CD8-positive, alpha-beta memory T cell (primary cell): Measurements from ENCODE around the gene LRRC4C. TPM values are rescaled to one million over a fixed set of nuclear protein-coding genes. Genes with fewer than 3 reads are reported as not detected.

Experiments used
- CTCF ChIA-PET: fragments of 350-600 bp; sonication (Branson Sonifier 250); formaldehyde crosslinking; loops from one replicate; lab custom pipeline; 2021; ENCODE audit warnings: antibody characterized with exemption; lab: Charles Lee
- POLR2A ChIA-PET: fragments of 350-600 bp; sonication (Branson Sonifier 250); formaldehyde crosslinking; loops from one replicate; lab custom pipeline; 2021; ENCODE audit warnings: antibody characterized with exemption; lab: Charles Lee
- DNase-seq, 5 donors: peaks; one replicate each; pipeline versions ENCODE4 v3.0.0 to v3.0.0-alpha.2; 2020 to 2022; ENCODE audit warnings: mixed read lengths in 1 of 5
- H3K27ac ChIP-seq: one replicate; pipeline ENCODE4 v1.7.0; 2013; ENCODE audit warnings: low read depth, mild to moderate bottlenecking, low read length, moderate library complexity
- H3K27me3 ChIP-seq: 2 replicates; pipeline ENCODE4 v1.7.0; 2013; ENCODE audit warnings: low read length, mild to moderate bottlenecking; ENCODE audit not compliant: insufficient read depth, poor library complexity, severe bottlenecking
- H3K36me3 ChIP-seq: 2 replicates; pipeline ENCODE4 v1.7.0; 2013; ENCODE audit warnings: mild to moderate bottlenecking, low read length, moderate library complexity; ENCODE audit not compliant: insufficient read depth
- H3K4me1 ChIP-seq: 2 replicates; pipeline ENCODE4 v1.7.0; 2013; ENCODE audit warnings: mild to moderate bottlenecking, low read length, moderate library complexity; ENCODE audit not compliant: insufficient read depth
- H3K4me3 ChIP-seq: 2 replicates; pipeline ENCODE4 v1.7.0; 2013; ENCODE audit warnings: mild to moderate bottlenecking, low read length
- H3K9me3 ChIP-seq: 2 replicates; pipeline ENCODE4 v1.7.0; 2013; ENCODE audit warnings: mild to moderate bottlenecking, low read length
- H3K27ac Mint-ChIP-seq, 8 donors: one replicate each; pipeline ENCODE4 v1.8.0; 2020 to 2021; ENCODE audit warnings: mixed read lengths in 8 of 8, mild to moderate bottlenecking in 6 of 8, inconsistent platforms in 3 of 8, moderate library complexity in 3 of 8
- H3K27me3 Mint-ChIP-seq, 2 donors: one replicate each; pipeline ENCODE4 v1.8.0; 2020 to 2021; ENCODE audit warnings: mixed read lengths in 2 of 2, mild to moderate bottlenecking in 1 of 2, moderate library complexity in 1 of 2
- H3K36me3 Mint-ChIP-seq, 3 donors: one replicate each; pipeline ENCODE4 v1.8.0; 2020 to 2021; ENCODE audit warnings: mixed read lengths in 3 of 3, inconsistent platforms in 1 of 3, mild to moderate bottlenecking in 1 of 3
- H3K4me1 Mint-ChIP-seq, 3 donors: one replicate each; pipeline ENCODE4 v1.8.0; 2020 to 2021; ENCODE audit warnings: mixed read lengths in 3 of 3, inconsistent platforms in 1 of 3, mild to moderate bottlenecking in 1 of 3
- H3K4me3 Mint-ChIP-seq, 7 donors: one replicate each; pipeline ENCODE4 v1.8.0; 2020 to 2021; ENCODE audit warnings: mixed read lengths in 7 of 7, mild to moderate bottlenecking in 6 of 7, moderate library complexity in 4 of 7, inconsistent platforms in 2 of 7
- H3K9me3 Mint-ChIP-seq, 5 donors: one replicate each; pipeline ENCODE4 v1.8.0; 2020 to 2022; ENCODE audit warnings: mixed read lengths in 5 of 5, mild to moderate bottlenecking in 3 of 5, moderate library complexity in 2 of 5, inconsistent platforms in 1 of 5
- polyA plus RNA-seq: library from polyadenylated mRNA; unstranded; fragments of 300-500 nt; fragmentation: Illumina TruSeq; gene quantifications from one replicate; pipeline ENCODE4 v1.2.3, GENCODE V29; 2021
- total RNA-seq, 2 experiments: library from RNA; stranded (reverse); gene quantifications; one replicate each; pipeline ENCODE4 v1.2.3, GENCODE V29; 2021

The LRRC4C gene
- total and polyA plus RNA-seq, 3 experiments from 2014 or later = not detected

GRCh38 chr11:40467771-40468170 lies 991.7 kb downstream of the LRRC4C start:
- H3K4me3 ChIP-seq = no peak overlapping the region
- no peaks in the 10 kb centered on the region for H3K9me3 ChIP-seq
- H3K27me3 ChIP-seq = no peaks in the 10 kb centered on the region
- Mint-ChIP-seq H3K4me1 (no peaks in the 10 kb centered on the region), H3K4me3 (no peak overlapping the region), H3K27ac (no peak overlapping the region), H3K27me3 (no peaks in the 10 kb centered on the region), H3K9me3 (peaks cover 9 to 39% (median 18%) of the 10 kb centered on the region in 5 donors), H3K36me3 (no peaks in the 10 kb centered on the region)
- H3K4me1 ChIP-seq = no peaks in the 10 kb centered on the region
- DNase-seq = no peak
- ChIA-PET CTCF (no interaction called here), POLR2A (no interaction called here)
- H3K36me3 ChIP-seq = no peaks in the 10 kb centered on the region
- H3K27ac ChIP-seq = no peak overlapping the region

GRCh38 chr11:40445391-40445790 lies 1014.1 kb downstream of the LRRC4C start:
- no peak for DNase-seq
- Mint-ChIP-seq H3K27me3 (no peaks in the 10 kb centered on the region), H3K4me3 (no peak overlapping the region), H3K27ac (no peak overlapping the region), H3K9me3 (peaks cover 3 to 40% (median 24%) of the 10 kb centered on the region in 5 donors), H3K36me3 (peaks cover 0 to 3% (median 0%) of the 10 kb centered on the region in 3 donors), H3K4me1 (no peaks in the 10 kb centered on the region)
- ChIA-PET POLR2A (no interaction called here), CTCF (no interaction called here)
- Histone ChIP-seq H3K27me3 (no peaks in the 10 kb centered on the region), H3K4me1 (no peaks in the 10 kb centered on the region), H3K9me3 (no peaks in the 10 kb centered on the region), H3K36me3 (no peaks in the 10 kb centered on the region), H3K27ac (no peak overlapping the region), H3K4me3 (no peak overlapping the region)

DNA sequence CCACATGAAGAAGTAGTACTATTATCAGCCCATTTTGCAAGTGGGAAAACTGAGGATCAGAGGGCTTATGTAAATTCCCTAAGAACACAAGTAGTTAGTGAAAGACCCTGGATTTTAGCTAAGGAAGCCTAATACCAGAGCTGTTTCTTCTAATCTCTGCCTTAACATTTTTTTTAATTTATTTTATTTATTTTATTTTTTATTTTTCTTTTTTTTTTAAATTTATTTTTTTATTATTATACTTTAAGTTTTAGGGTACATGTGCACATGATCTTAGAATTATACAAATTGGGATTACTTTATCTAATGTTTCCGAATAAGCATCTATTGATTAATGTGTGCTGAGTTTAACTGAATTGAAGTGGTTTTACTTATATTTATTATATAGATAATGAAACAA lies 1015.3 kb downstream of the LRRC4C start:
- H3K27ac ChIP-seq = no peak overlapping the region
- Mint-ChIP-seq H3K9me3 (peaks cover 3 to 33% (median 24%) of the 10 kb centered on the region in 5 donors), H3K4me1 (no peaks in the 10 kb centered on the region), H3K27ac (no peak overlapping the region), H3K36me3 (peaks cover 0 to 3% (median 0%) of the 10 kb centered on the region in 3 donors), H3K4me3 (no peak overlapping the region), H3K27me3 (no peaks in the 10 kb centered on the region)
- no peaks in the 10 kb centered on the region for H3K36me3 ChIP-seq
- no peak for DNase-seq
- H3K27me3 ChIP-seq = no peaks in the 10 kb centered on the region
- POLR2A ChIA-PET = no interaction called here
- H3K4me1 ChIP-seq = no peaks in the 10 kb centered on the region
- H3K4me3 ChIP-seq = no peak overlapping the region
- CTCF ChIA-PET = no interaction called here
- no peaks in the 10 kb centered on the region for H3K9me3 ChIP-seq

- no peaks in the 10 kb centered on the region for H3K4me1 Mint-ChIP-seq
- H3K9me3 Mint-ChIP-seq = peaks cover 0 to 29% (median 15%) of the 10 kb centered on the region in 5 donors
- CTCF ChIA-PET = no interaction called here
- Histone ChIP-seq H3K4me3 (no peak overlapping the region), H3K9me3 (no peaks in the 10 kb centered on the region), H3K27me3 (no peaks in the 10 kb centered on the region), H3K27ac (no peak overlapping the region), H3K36me3 (no peaks in the 10 kb centered on the region), H3K4me1 (no peaks in the 10 kb centered on the region)
- no peaks in the 10 kb centered on the region for H3K27me3 Mint-ChIP-seq
- no peak overlapping the region for H3K27ac Mint-ChIP-seq
- DNase-seq = no peak
- no peaks in the 10 kb centered on the region for H3K36me3 Mint-ChIP-seq
- H3K4me3 Mint-ChIP-seq = no peak overlapping the region
- POLR2A ChIA-PET = no interaction called here
These were observed 1024.1 kb downstream of the LRRC4C start for GRCh38 chr11:40435344-40435743.

DNA sequence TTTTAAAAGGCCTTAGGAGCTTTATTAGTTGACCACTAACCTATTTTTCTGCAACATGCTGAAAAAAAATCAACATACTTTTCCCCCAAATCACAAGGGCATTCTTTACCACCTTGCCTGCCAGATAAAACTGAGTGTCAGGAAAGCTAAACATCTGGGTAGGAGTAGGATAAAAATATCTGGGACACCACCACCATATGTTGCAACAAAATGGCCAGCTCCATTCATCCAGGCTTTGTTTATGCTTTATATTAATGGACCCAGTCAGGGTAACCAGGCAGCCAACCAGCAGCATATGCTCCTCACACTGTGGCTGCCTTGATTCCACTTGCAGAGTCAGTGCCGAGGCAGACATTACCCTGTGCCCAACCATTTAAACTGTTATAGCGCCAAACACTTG lies 1024.5 kb downstream of the LRRC4C start:
- POLR2A ChIA-PET = no interaction called here

DNA sequence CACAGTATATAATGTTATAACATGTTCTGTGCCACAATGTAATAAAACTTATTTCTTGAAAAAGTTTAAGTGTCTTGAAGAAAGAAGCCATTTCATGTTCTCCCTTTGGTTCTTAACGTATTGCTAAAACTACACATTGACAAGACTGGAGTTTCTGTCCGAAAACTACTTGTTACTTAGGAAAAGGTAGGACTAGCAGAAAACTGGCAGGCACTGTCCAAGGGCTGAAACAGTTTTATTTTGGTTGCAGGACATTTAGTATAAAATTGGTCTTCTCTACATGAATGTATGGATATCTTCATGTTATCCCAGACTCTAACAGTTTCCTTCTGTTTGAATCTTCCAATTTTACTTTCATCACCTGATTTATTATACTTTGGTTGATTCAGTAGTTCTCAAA lies 1027.1 kb downstream of the LRRC4C start:
- ChIA-PET POLR2A (no interaction called here), CTCF (no interaction called here)
- DNase-seq = no peak
- Mint-ChIP-seq H3K4me1 (no peaks in the 10 kb centered on the region), H3K9me3 (peaks cover 6 to 25% (median 8%) of the 10 kb centered on the region in 5 donors), H3K27ac (no peak overlapping the region), H3K36me3 (no peaks in the 10 kb centered on the region), H3K4me3 (no peak overlapping the region), H3K27me3 (no peaks in the 10 kb centered on the region)
- Histone ChIP-seq H3K4me3 (no peak overlapping the region), H3K4me1 (no peaks in the 10 kb centered on the region), H3K9me3 (no peaks in the 10 kb centered on the region), H3K27ac (no peak overlapping the region), H3K36me3 (no peaks in the 10 kb centered on the region), H3K27me3 (no peaks in the 10 kb centered on the region)

More for the DNA sequence above, 1024.5 kb downstream of the LRRC4C start:
- Mint-ChIP-seq H3K4me3 (no peak overlapping the region), H3K36me3 (no peaks in the 10 kb centered on the region), H3K27me3 (no peaks in the 10 kb centered on the region), H3K9me3 (peaks cover 4 to 29% (median 15%) of the 10 kb centered on the region in 5 donors), H3K4me1 (no peaks in the 10 kb centered on the region), H3K27ac (no peak overlapping the region)
- Histone ChIP-seq H3K9me3 (no peaks in the 10 kb centered on the region), H3K27me3 (no peaks in the 10 kb centered on the region), H3K36me3 (no peaks in the 10 kb centered on the region), H3K4me3 (no peak overlapping the region), H3K27ac (no peak overlapping the region), H3K4me1 (no peaks in the 10 kb centered on the region)
- CTCF ChIA-PET = no interaction called here
- DNase-seq = no peak

DNA sequence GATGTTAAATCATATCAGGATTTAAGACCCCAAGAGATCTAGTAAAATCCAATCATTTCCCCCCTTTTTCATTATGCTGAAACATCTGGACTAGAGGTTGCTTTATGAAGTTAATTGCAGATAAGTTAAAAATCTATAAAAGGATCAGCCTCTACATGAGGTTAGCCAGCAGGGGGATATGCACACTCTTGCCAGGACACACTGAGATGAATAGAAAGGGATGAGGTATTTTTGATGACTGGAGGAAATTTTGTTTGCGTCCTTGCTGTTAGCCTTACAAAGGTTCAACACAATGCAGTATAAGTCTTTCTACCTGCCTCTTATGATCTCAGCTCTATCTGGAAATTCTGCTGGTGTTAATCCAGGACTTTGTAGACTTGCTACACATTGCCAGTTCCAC lies 1034.3 kb downstream of the LRRC4C start:
- no peaks in the 10 kb centered on the region for H3K27me3 Mint-ChIP-seq
- no peaks in the 10 kb centered on the region for H3K36me3 Mint-ChIP-seq
- Histone ChIP-seq H3K27me3 (no peaks in the 10 kb centered on the region), H3K4me3 (no peak overlapping the region), H3K9me3 (no peaks in the 10 kb centered on the region), H3K27ac (no peak overlapping the region), H3K36me3 (no peaks in the 10 kb centered on the region), H3K4me1 (no peaks in the 10 kb centered on the region)
- no peak overlapping the region for H3K4me3 Mint-ChIP-seq
- H3K27ac Mint-ChIP-seq = no peak overlapping the region
- ChIA-PET CTCF (no interaction called here), POLR2A (no interaction called here)
- H3K4me1 Mint-ChIP-seq = no peaks in the 10 kb centered on the region
- H3K9me3 Mint-ChIP-seq = peaks cover 9 to 32% (median 20%) of the 10 kb centered on the region in 5 donors
- DNase-seq = no peak

DNA sequence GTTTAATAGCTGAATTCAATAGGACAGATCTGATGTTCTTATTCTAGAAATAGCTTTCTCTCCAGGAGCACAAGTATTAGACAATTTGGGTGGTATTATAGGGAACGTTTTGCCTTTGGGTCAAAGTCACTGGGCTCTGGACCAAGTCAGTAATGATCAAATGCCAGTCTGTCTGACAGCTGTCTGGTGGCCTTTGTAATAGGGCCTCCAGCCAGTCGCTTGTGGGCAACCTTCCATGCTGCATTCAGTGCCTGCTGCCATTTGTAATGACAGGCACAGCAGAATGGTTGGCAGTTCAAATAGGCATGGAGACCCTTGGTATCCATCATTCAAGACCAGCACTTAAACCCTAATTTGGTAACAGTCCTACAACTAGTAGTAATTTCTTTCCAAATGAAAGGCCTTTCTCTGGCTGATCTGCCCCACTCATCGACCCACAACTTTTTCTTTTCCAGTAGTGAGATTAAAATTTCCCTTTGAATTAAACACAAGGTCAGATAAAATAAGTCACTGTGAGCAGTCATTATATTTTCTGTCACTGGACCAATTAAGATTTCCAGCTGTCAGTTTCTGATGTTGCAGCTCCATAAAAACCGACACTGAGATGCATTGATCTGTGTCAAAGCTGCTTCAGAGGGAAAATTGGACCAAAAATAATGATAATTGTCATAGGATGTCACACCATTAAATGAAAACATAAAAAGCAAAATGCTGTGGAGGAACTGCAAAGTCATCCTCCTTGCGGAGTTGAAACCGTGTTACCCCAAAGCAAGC lies 1038.1 kb downstream of the LRRC4C start:
- no peaks in the 10 kb centered on the region for H3K4me1 ChIP-seq
- no peaks in the 10 kb centered on the region for H3K4me1 Mint-ChIP-seq
- H3K36me3 ChIP-seq = no peaks in the 10 kb centered on the region
- no peaks in the 10 kb centered on the region for H3K27me3 Mint-ChIP-seq
- H3K4me3 ChIP-seq = no peak overlapping the region
- POLR2A ChIA-PET = no interaction called here
- CTCF ChIA-PET = no interaction called here
- no peaks in the 10 kb centered on the region for H3K9me3 ChIP-seq
- no peak for DNase-seq
- peaks cover 12 to 33% (median 24%) of the 10 kb centered on the region in 5 donors for H3K9me3 Mint-ChIP-seq
- no peaks in the 10 kb centered on the region for H3K27me3 ChIP-seq
- H3K27ac ChIP-seq = no peak overlapping the region
- no peak overlapping the region for H3K27ac Mint-ChIP-seq
- H3K4me3 Mint-ChIP-seq = no peak overlapping the region
- no peaks in the 10 kb centered on the region for H3K36me3 Mint-ChIP-seq
